WERI-Rb-1 (cell line): ENCODE data around the gene CLCN2.

Experiments
- DNase-seq: peaks from one replicate; pipeline ENCODE4 v3.0.0-alpha.2; 2020
- H3K27ac ChIP-seq: fragments of 250-450 bp; sonication (Bioruptor Pico); 2 replicates; pipeline ENCODE4 v1.5.1; 2020; ENCODE audit warnings: mild to moderate bottlenecking, moderate library complexity
- H3K27me3 ChIP-seq: fragments of 250-450 bp; sonication (Bioruptor Pico); 2 replicates; pipeline ENCODE4 v1.5.1; 2021; ENCODE audit warnings: mild to moderate bottlenecking, low read depth, moderate library complexity; ENCODE audit not compliant: insufficient read depth, severe bottlenecking
- H3K36me3 ChIP-seq: fragments of 250-450 bp; sonication (Bioruptor Pico); 2 replicates; pipeline ENCODE4 v1.5.1; 2020; ENCODE audit warnings: mild to moderate bottlenecking, moderate library complexity
- H3K4me3 ChIP-seq: 2 replicates; pipeline ENCODE4 v1.5.1; 2011; ENCODE audit warnings: low read depth, mild to moderate bottlenecking, control low read depth, low read length
- H3K9me3 ChIP-seq: fragments of 250-450 bp; sonication (Bioruptor Pico); 2 replicates; pipeline ENCODE4 v1.5.1; 2021; ENCODE audit warnings: mild to moderate bottlenecking, moderate library complexity; ENCODE audit not compliant: severe bottlenecking
- TF ChIP-seq, protein P1 (sequence below): IDR thresholded peaks from 2 replicates; pipeline ENCODE4 v1.5.1; 2011; ENCODE audit warnings: low read depth, mild to moderate bottlenecking, control low read depth, inconsistent platforms, low read length

CLCN2 gene

DNA sequence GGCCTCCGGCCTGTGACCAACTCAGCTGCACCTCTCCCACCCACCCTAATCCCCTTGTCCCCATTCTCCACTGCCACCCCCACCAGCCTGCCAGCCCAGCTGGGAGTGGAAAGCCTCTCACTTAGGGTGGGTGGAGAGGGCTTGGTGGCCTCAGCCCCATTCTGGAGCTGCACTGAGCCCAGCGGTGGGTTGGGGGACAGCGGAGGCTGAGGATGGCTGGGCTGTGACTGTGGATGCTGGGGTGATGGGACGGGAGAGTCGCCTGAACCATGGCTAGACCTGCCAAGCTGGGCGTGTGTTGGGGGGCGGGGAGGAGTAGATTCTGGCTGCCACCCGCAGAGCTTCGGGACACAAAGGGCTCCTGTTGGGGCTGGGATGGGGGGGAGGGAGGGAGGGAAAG lies 1.8 kb downstream of the CLCN2 start:
- H3K4me3 ChIP-seq: no peak overlapping the region
- TF ChIP-seq, protein P1, sequence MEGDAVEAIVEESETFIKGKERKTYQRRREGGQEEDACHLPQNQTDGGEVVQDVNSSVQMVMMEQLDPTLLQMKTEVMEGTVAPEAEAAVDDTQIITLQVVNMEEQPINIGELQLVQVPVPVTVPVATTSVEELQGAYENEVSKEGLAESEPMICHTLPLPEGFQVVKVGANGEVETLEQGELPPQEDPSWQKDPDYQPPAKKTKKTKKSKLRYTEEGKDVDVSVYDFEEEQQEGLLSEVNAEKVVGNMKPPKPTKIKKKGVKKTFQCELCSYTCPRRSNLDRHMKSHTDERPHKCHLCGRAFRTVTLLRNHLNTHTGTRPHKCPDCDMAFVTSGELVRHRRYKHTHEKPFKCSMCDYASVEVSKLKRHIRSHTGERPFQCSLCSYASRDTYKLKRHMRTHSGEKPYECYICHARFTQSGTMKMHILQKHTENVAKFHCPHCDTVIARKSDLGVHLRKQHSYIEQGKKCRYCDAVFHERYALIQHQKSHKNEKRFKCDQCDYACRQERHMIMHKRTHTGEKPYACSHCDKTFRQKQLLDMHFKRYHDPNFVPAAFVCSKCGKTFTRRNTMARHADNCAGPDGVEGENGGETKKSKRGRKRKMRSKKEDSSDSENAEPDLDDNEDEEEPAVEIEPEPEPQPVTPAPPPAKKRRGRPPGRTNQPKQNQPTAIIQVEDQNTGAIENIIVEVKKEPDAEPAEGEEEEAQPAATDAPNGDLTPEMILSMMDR: no peak
- peaks cover 33% of the 10 kb centered on the region for H3K36me3 ChIP-seq
- H3K27me3 ChIP-seq: no peaks in the 10 kb centered on the region
- no peaks in the 10 kb centered on the region for H3K9me3 ChIP-seq
- H3K27ac ChIP-seq: no peak overlapping the region; the same call in 1 of the 2 replicates
- no peak for DNase-seq

DNA sequence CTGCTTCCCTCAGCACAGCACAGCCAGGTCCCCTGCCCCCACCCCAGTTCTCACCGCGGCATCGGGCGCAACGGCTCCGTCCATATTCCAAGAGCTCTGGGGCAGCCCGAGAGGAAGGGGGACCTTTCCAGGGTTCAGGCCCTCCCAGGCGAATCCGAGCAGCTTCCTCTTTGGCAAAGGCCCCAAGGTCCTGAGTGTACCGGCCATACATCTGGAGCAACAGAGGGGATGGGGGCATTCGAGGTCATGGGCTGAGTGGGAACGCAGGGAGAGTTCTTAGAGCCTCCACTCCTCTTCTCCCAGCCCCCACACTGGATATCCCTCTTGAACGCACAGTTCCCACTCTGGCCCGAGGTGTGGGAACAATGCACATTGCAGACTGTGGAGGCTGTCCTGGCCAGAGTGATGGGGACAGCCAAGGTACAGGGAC lies 2.5 kb downstream of the CLCN2 start:
- H3K9me3 ChIP-seq: no peaks in the 10 kb centered on the region
- H3K4me3 ChIP-seq: no peak overlapping the region
- H3K27me3 ChIP-seq: no peaks in the 10 kb centered on the region
- peak overlapping the region; percentile 54 for H3K27ac ChIP-seq
- TF ChIP-seq, protein P1: no peak
- peaks cover 31% of the 10 kb centered on the region for H3K36me3 ChIP-seq
- no peak for DNase-seq

- TF ChIP-seq, protein P1: no peak
- no peak overlapping the region for H3K4me3 ChIP-seq
- H3K36me3 ChIP-seq: peaks cover 38% of the 10 kb centered on the region
- no peaks in the 10 kb centered on the region for H3K27me3 ChIP-seq
- DNase-seq: no peak
- no peaks in the 10 kb centered on the region for H3K9me3 ChIP-seq
- no peak overlapping the region for H3K27ac ChIP-seq
Measured at GRCh38 chr3:184358124-184358767, 3.2 kb downstream of the CLCN2 start.

DNA sequence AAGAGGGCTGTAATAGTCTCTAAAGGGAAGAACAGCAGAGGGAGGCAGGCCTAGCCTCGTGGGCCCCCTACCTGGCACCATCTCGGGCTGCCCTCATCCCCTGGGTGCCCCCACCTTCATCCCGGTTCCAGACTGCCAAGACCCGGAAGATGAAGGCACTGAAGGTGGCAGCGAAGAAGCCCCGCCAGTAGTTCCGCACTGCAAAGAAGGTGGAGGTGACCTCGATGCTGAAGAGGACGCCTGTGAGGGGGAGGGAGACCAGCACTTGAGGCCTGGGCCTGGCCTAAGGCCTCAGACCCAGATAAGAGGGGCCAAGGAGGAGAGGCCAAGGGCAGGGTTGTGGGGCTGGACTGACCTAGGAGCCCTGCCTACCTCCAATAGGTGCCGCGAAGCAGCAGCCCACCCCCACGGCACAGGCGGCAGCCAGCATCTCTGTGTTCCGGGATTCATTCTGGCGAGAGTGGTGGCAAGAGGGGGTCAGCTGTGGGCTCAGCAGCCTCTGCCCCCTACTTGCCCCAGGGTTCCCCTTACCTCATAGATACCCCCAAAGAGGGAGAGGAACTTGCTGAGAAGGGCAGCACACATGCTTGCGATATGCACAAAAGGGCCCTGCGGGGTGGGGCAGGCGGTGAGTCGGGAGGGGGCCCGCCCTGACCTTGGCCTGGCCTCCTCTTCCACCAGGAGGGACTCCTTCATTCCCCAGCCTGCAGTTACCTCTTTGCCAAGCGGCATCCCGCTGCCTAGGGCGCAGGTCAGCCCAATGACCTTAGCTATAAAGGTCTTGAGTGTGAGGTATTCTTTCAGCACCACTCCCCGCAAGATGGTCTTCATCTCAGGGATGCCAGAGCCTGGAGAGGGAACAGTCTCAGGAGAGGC lies 3.9 kb downstream of the CLCN2 start:
- peaks cover 45% of the 10 kb centered on the region for H3K36me3 ChIP-seq
- TF ChIP-seq, protein P1: no peak
- no peaks in the 10 kb centered on the region for H3K27me3 ChIP-seq
- H3K4me3 ChIP-seq: no peak overlapping the region
- no peak for DNase-seq
- no peaks in the 10 kb centered on the region for H3K9me3 ChIP-seq
- no peak overlapping the region for H3K27ac ChIP-seq

DNA sequence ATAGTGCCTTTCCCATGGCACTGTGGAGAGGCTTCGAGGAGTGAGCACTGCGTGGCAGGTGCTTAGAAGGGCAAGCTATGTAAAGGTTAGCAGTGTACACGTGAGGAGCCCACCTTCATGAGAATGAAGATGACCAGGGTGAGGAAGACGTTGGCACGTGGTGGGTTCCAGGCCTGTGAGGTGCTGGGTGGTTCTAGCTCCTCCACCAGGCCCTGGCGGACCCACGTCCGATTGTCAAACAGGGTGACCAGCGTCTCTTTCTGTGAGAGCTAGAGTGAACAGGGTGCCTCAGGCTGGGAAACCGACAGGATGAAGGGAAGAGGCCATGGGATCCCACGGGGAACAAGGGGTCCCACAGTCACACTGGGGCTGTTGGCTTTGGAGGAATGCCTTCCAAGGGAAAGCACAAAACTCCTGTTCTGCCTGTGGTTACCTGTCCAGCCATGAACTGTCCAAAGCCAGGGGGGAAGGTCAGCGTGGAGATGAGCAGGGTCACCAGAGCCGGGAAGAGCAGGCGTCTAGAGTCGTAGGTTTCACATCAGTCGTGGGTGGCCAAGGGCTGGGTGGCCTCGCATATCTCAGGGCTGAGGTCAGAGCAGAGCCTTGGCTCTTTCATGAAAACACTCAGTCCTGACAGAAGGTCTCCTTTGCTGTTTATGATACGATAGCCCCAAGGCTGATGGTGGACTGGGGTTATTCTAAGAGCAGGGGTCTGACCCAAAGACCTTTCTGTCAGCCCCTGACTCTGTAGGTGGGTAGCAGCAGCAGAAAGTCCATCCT lies 6.0 kb downstream of the CLCN2 start:
- no peak for DNase-seq
- no peaks in the 10 kb centered on the region for H3K27me3 ChIP-seq
- no peak overlapping the region for H3K4me3 ChIP-seq
- no peak overlapping the region for H3K27ac ChIP-seq
- peaks cover 62% of the 10 kb centered on the region for H3K36me3 ChIP-seq
- H3K9me3 ChIP-seq: no peaks in the 10 kb centered on the region
- TF ChIP-seq, protein P1: no peak
